Measurements from ENCODE around the gene ALKAL2. TPM values are rescaled to one million over a fixed set of nuclear protein-coding genes. Genes with fewer than 3 reads are reported as not detected.

ALKAL2 gene
- polyA plus RNA-seq, 1 of the 3 experiments (the other 2 are of a cell fraction), result not detected

- Histone ChIP-seq H3F3A (replicated peaks; ENCODE audit: insufficient read depth) (peaks cover 6% of the 10 kb centered on the region), H3K27ac (ENCODE audit: low read depth in 2 of 2, low read length in 1 of 2) (no peak overlapping the region), H3K36me3 (replicated peaks in 1 of 2; ENCODE audit: control insufficient read depth in 1 of 2, insufficient read depth in 2 of 2, low read length in 1 of 2) (peaks cover 0 to under 1% of the 10 kb centered on the region in 2 experiments), H3K9ac (no peak overlapping the region), H3K9me2 (no peaks in the 10 kb centered on the region), H3K79me2 (ENCODE audit: insufficient read depth) (no peaks in the 10 kb centered on the region), H2AFZ (ENCODE audit: low read depth) (no peak overlapping the region), H3K27me3 (ENCODE audit: insufficient read depth) (peaks cover 26% of the 10 kb centered on the region), H4K20me1 (ENCODE audit: insufficient read depth) (no peaks in the 10 kb centered on the region), H3K4me3 (ENCODE audit: low read depth in 2 of 2, low read length in 1 of 2) (peak overlapping the region; percentile 36 to 55; a peak in 1 of 4 replicates), H3K4me2 (peak overlapping the region; percentile 73), H3K4me1 (ENCODE audit: control insufficient read depth in 1 of 2, insufficient read depth in 2 of 2, low read depth in 1 of 2, low read length in 1 of 2) (peaks cover 0 to 12% of the 10 kb centered on the region in 2 experiments; a peak in 1 of 4 replicates), H3K9me3 (no peaks in the 10 kb centered on the region)
- ChIA-PET POLR2A (no interaction called here), CTCF (interaction anchor here (0.8 to 6.3 kb wide), 13 partner anchors 9 to 348 kb away, joined by 3 to 24 read pairs (median 6); no protein-coding TSS in a partner anchor)
- TF ChIP-seq FOXJ3 (CRISPR knock-in tag; IDR thresholded peaks at IDR 0.05) (no peak), GABPA (IDR thresholded peaks at IDR 0.05; ENCODE audit: low read depth) (no peak), CTCF (IDR thresholded peaks at IDR 0.05) (no peak), NRF1 (IDR thresholded peaks at IDR 0.05; ENCODE audit: low read depth, low read length) (no peak), ZBTB33 (IDR thresholded peaks at IDR 0.05; ENCODE audit: borderline replicate concordance, low read depth) (no peak), IRF3 (IDR thresholded peaks at IDR 0.05; ENCODE audit: low read depth, low read length) (no peak), USF2 (IDR thresholded peaks at IDR 0.05; ENCODE audit: borderline replicate concordance, low read depth, low read length) (no peak), USF1 (IDR thresholded peaks at IDR 0.05; ENCODE audit: borderline replicate concordance, low read depth) (no peak), PBX3 (IDR thresholded peaks at IDR 0.05) (no peak), JUND (IDR thresholded peaks at IDR 0.05) (no peak)
- 8% methylated on average over 33 of the region's 42 CpGs for WGBS (ENCODE audit: low lambda C conversion rate)
- peak; percentile 61 for DNase-seq
These were observed 969 bp upstream of the ALKAL2 start for GRCh38 chr2:288758-289361.

Measured in SK-N-SH (cell line).